Natural killer cell (primary cell): ENCODE data around the gene APCDD1L. TPM values are rescaled to one million over a fixed set of nuclear protein-coding genes. Genes with fewer than 3 reads are reported as not detected.

ENCODE experiments used
- ATAC-seq, 3 donors: fragments of 150-1000 bp in 2 of 3; fragments of 200-7000 bp in 1 of 3; cut with Tn5 transposase; 1 replicate in 1 of 3; 2 replicates in 2 of 3; pipeline ENCODE4 v1.10.0; 2021; ENCODE audit warnings: mild to moderate bottlenecking in 2 of 3, moderate library complexity in 2 of 3
- DNase-seq, 2 donors: peaks; one replicate each; pipeline versions ENCODE4 v3.0.0 to v3.0.0-alpha.2; 2013 to 2021; ENCODE audit warnings: mixed read lengths in 1 of 2
- H3K27ac ChIP-seq: one replicate; pipeline ENCODE4 v1.5.1; 2013; ENCODE audit warnings: mild to moderate bottlenecking, low read length
- H3K27me3 ChIP-seq: one replicate; pipeline ENCODE4 v1.6.1; 2013; ENCODE audit warnings: low read length; ENCODE audit not compliant: control insufficient read depth, insufficient read depth
- H3K36me3 ChIP-seq: one replicate; pipeline ENCODE4 v1.6.1; 2013; ENCODE audit warnings: low read length; ENCODE audit not compliant: control insufficient read depth, insufficient read depth
- H3K4me1 ChIP-seq: one replicate; pipeline ENCODE4 v1.6.1; 2013; ENCODE audit warnings: low read length; ENCODE audit not compliant: control insufficient read depth, insufficient read depth
- H3K4me3 ChIP-seq: one replicate; pipeline ENCODE4 v1.5.1; 2013; ENCODE audit warnings: low read length
- H3K9me3 ChIP-seq: one replicate; pipeline ENCODE4 v1.6.1; 2013; ENCODE audit warnings: low read length; ENCODE audit not compliant: control insufficient read depth, insufficient read depth
- H3K27ac Mint-ChIP-seq, 2 donors: one replicate each; pipeline ENCODE4 v1.8.0; 2022; ENCODE audit warnings: mild to moderate bottlenecking in 2 of 2, mixed read lengths in 2 of 2, moderate library complexity in 1 of 2
- H3K27me3 Mint-ChIP-seq, 2 donors: one replicate each; pipeline ENCODE4 v1.8.0; 2022; ENCODE audit warnings: low read depth in 2 of 2, mixed read lengths in 2 of 2
- H3K36me3 Mint-ChIP-seq: one replicate; pipeline ENCODE4 v1.8.0; 2022; ENCODE audit warnings: mixed read lengths
- H3K4me1 Mint-ChIP-seq, 2 donors: one replicate each; pipeline ENCODE4 v1.8.0; 2022; ENCODE audit warnings: mixed read lengths in 2 of 2
- H3K4me3 Mint-ChIP-seq: one replicate; pipeline ENCODE4 v1.8.0; 2022; ENCODE audit warnings: mild to moderate bottlenecking, moderate library complexity, mixed read lengths
- H3K9me3 Mint-ChIP-seq, 2 donors: one replicate each; pipeline ENCODE4 v1.8.0; 2022; ENCODE audit warnings: mixed read lengths in 2 of 2
- CTCF ChIP-seq: fragments of 200-600 bp; IDR thresholded peaks from one replicate; pipeline ENCODE4 v1.8.0; 2022; ENCODE audit warnings: antibody characterized with exemption
- WGBS: methylation state at CpG from one replicate; pipeline ENCODE4 v1.1.7; 2013; ENCODE audit warnings: missing lambda C conversion rate; ENCODE audit not compliant: insufficient coverage; 5-methylcytosine and 5-hydroxymethylcytosine counted together
- intact Hi-C: fragments of 100-400 bp; cut with micrococcal nuclease; formaldehyde crosslinking; loops from one replicate; pipeline ENCODE4 v1.14.2; 2022
- total RNA-seq, 4 donors: library from RNA; stranded (reverse); fragments of 120-200 nt in 1 of 4; gene quantifications; one replicate each; pipeline versions ENCODE4 v1.2.3 to v1.2.4, GENCODE V29; 2013 to 2022

Gene APCDD1L
- total RNA-seq, 3 donors from 2014 or later (not counting 1 experiment from before 2014, with no cell fraction given): not detected

GRCh38 chr20:58440021-58440767, 75.0 kb downstream of the APCDD1L start:
- intact Hi-C loops: no loop called here
- H3K27me3 ChIP-seq: no peaks in the 10 kb centered on the region
- ATAC-seq: no peak

GRCh38 chr20:58438970-58439808, 76.0 kb downstream of the APCDD1L start:
- ATAC-seq (no peak), DNase-seq (no peak)
- 87% methylated on average over 3 of the region's 5 CpGs for WGBS
- Histone ChIP-seq H3K36me3 (peaks cover 28% of the 10 kb centered on the region), H3K27me3 (no peaks in the 10 kb centered on the region), H3K4me3 (no peak overlapping the region), H3K27ac (no peak overlapping the region), H3K4me1 (no peaks in the 10 kb centered on the region), H3K9me3 (no peaks in the 10 kb centered on the region)
- TF ChIP-seq CTCF: no peak
- Mint-ChIP-seq H3K27me3 (no peaks in the 10 kb centered on the region), H3K4me3 (no peak overlapping the region), H3K36me3 (no peaks in the 10 kb centered on the region), H3K27ac (peak overlapping the region; percentile 33 to 34), H3K9me3 (no peaks in the 10 kb centered on the region), H3K4me1 (peaks cover 14 to 42% of the 10 kb centered on the region in 2 donors)
- intact Hi-C loops: no loop called here

More at GRCh38 chr20:58440021-58440767, 75.0 kb downstream of the APCDD1L start:
- H3K36me3 Mint-ChIP-seq: no peaks in the 10 kb centered on the region
- no peak overlapping the region for H3K27ac ChIP-seq
- H3K9me3 Mint-ChIP-seq: no peaks in the 10 kb centered on the region
- 95% methylated on average over 3 of the region's 5 CpGs for WGBS
- peaks cover 14 to 39% of the 10 kb centered on the region in 2 donors for H3K4me1 Mint-ChIP-seq
- H3K27ac Mint-ChIP-seq: peak overlapping the region; percentile 33 to 34
- H3K4me3 ChIP-seq: no peak overlapping the region
- no peaks in the 10 kb centered on the region for H3K9me3 ChIP-seq
- H3K27me3 Mint-ChIP-seq: no peaks in the 10 kb centered on the region
- no peak overlapping the region for H3K4me3 Mint-ChIP-seq
- H3K4me1 ChIP-seq: no peaks in the 10 kb centered on the region
- TF ChIP-seq CTCF: no peak
- H3K36me3 ChIP-seq: peaks cover 36% of the 10 kb centered on the region
- DNase-seq: no peak

GRCh38 chr20:58436868-58437645, 78.1 kb downstream of the APCDD1L start:
- Mint-ChIP-seq H3K4me1 (peaks cover 33 to 52% of the 10 kb centered on the region in 2 donors), H3K27me3 (no peaks in the 10 kb centered on the region), H3K36me3 (no peaks in the 10 kb centered on the region), H3K4me3 (no peak overlapping the region), H3K27ac (peak overlapping the region in 1 of 2 donors; percentile 44), H3K9me3 (no peaks in the 10 kb centered on the region)
- H3K4me1 ChIP-seq: no peaks in the 10 kb centered on the region
- H3K9me3 ChIP-seq: no peaks in the 10 kb centered on the region
- intact Hi-C loops: no loop called here
- H3K27me3 ChIP-seq: no peaks in the 10 kb centered on the region
- WGBS: 94% methylated on average over 5 of the region's 5 CpGs
- ATAC-seq (no peak), DNase-seq (no peak)
- H3K27ac ChIP-seq: no peak overlapping the region
- H3K36me3 ChIP-seq: peaks cover 19% of the 10 kb centered on the region
- TF ChIP-seq CTCF: no peak
- no peak overlapping the region for H3K4me3 ChIP-seq
